BE2C (cell line): Measurements from ENCODE around the gene SELP.

Experiments used
- DNase-seq: peaks from one replicate; pipeline ENCODE4 v3.0.0-alpha.2; 2020
- H3K27me3 ChIP-seq: fragments of 250-450 bp; sonication (Bioruptor Pico); 2 replicates; pipeline ENCODE4 v1.5.1; 2020; ENCODE audit warnings: mild to moderate bottlenecking
- H3K36me3 ChIP-seq: fragments of 250-450 bp; sonication (Bioruptor Pico); 2 replicates; pipeline ENCODE4 v1.5.1; 2020; ENCODE audit warnings: mild to moderate bottlenecking
- H3K4me1 ChIP-seq: fragments of 250-450 bp; sonication (Bioruptor Pico); 2 replicates; pipeline ENCODE4 v1.5.1; 2020
- H3K4me3 ChIP-seq: 2 replicates; pipeline ENCODE4 v1.5.1; 2011; ENCODE audit warnings: low read depth, low read length
- H3K9me3 ChIP-seq: fragments of 250-450 bp; sonication (Bioruptor Pico); 2 replicates; pipeline ENCODE4 v1.5.1; 2020
- CTCF ChIP-seq: IDR thresholded peaks from 2 replicates; pipeline ENCODE4 v1.5.1; 2012; ENCODE audit warnings: mild to moderate bottlenecking, low read depth, low read length

SELP gene

GRCh38 chr1:169623132-169623926 is 6.6 kb downstream of the SELP start:
- H3K9me3 ChIP-seq = no peaks in the 10 kb centered on the region
- DNase-seq = no peak
- H3K27me3 ChIP-seq = no peaks in the 10 kb centered on the region
- no peak overlapping the region for H3K4me3 ChIP-seq
- no peak for TF ChIP-seq CTCF
- no peaks in the 10 kb centered on the region for H3K36me3 ChIP-seq
- H3K4me1 ChIP-seq = no peaks in the 10 kb centered on the region

GRCh38 chr1:169620565-169620964 is 9.4 kb downstream of the SELP start:
- H3K4me3 ChIP-seq = no peak overlapping the region
- no peaks in the 10 kb centered on the region; the same call in 1 of the 2 replicates for H3K27me3 ChIP-seq
- no peaks in the 10 kb centered on the region for H3K36me3 ChIP-seq
- DNase-seq = no peak
- TF ChIP-seq CTCF = no peak
- no peaks in the 10 kb centered on the region for H3K4me1 ChIP-seq
- no peaks in the 10 kb centered on the region for H3K9me3 ChIP-seq

GRCh38 chr1:169618367-169618766 is 11.6 kb downstream of the SELP start:
- no peaks in the 10 kb centered on the region; the same call in 1 of the 2 replicates for H3K27me3 ChIP-seq
- DNase-seq = no peak
- no peaks in the 10 kb centered on the region for H3K36me3 ChIP-seq
- no peak overlapping the region for H3K4me3 ChIP-seq
- no peaks in the 10 kb centered on the region for H3K9me3 ChIP-seq
- no peaks in the 10 kb centered on the region for H3K4me1 ChIP-seq
- TF ChIP-seq CTCF = no peak

- no peaks in the 10 kb centered on the region for H3K4me1 ChIP-seq
- no peak overlapping the region for H3K4me3 ChIP-seq
- peaks cover under 1% of the 10 kb centered on the region for H3K27me3 ChIP-seq
- DNase-seq = no peak
- H3K36me3 ChIP-seq = no peaks in the 10 kb centered on the region
- no peaks in the 10 kb centered on the region for H3K9me3 ChIP-seq
- TF ChIP-seq CTCF = no peak
These were observed 14.1 kb downstream of the SELP start for GRCh38 chr1:169615803-169616202.

- H3K27me3 ChIP-seq = peaks cover 19% of the 10 kb centered on the region
- H3K4me3 ChIP-seq = no peak overlapping the region
- no peak for DNase-seq
- H3K4me1 ChIP-seq = no peaks in the 10 kb centered on the region
- no peak for TF ChIP-seq CTCF
- H3K36me3 ChIP-seq = no peaks in the 10 kb centered on the region
- H3K9me3 ChIP-seq = no peaks in the 10 kb centered on the region
These were observed 19.1 kb downstream of the SELP start for GRCh38 chr1:169610858-169611257.

GRCh38 chr1:169610108-169610507 is 19.8 kb downstream of the SELP start:
- no peak for DNase-seq
- no peak for TF ChIP-seq CTCF
- H3K4me3 ChIP-seq = no peak overlapping the region
- H3K4me1 ChIP-seq = no peaks in the 10 kb centered on the region
- peaks cover 19% of the 10 kb centered on the region for H3K27me3 ChIP-seq
- H3K9me3 ChIP-seq = no peaks in the 10 kb centered on the region
- H3K36me3 ChIP-seq = no peaks in the 10 kb centered on the region
